HEK293T (cell line): ENCODE data around the gene PITPNM3.

Experiments used
- CTCF ChIA-PET: fragments of 350-600 bp; formaldehyde crosslinking; extraction: SDS; loops from one replicate; lab custom pipeline; 2021; ENCODE audit warnings: antibody characterized with exemption, inconsistent platforms; lab: Yijun Ruan, JAX
- POLR2A ChIA-PET: fragments of 350-600 bp; formaldehyde crosslinking; extraction: SDS; loops from one replicate; lab custom pipeline; 2020; ENCODE audit warnings: antibody characterized with exemption, inconsistent platforms; lab: Yijun Ruan, JAX
- DNase-seq: peaks from one replicate; pipeline ENCODE4 v3.0.0; 2012; ENCODE audit warnings: mixed read lengths; ENCODE audit errors: extremely low spot score
- ARNT ChIP-seq: fragments of 450-650 bp; IDR thresholded peaks from 2 replicates; pipeline ENCODE4 v1.6.1; 2017; ENCODE audit warnings: mild to moderate bottlenecking
- BHLHE40 ChIP-seq: fragments of 450-650 bp; IDR thresholded peaks from 2 replicates; pipeline ENCODE4 v1.6.1; 2016; ENCODE audit warnings: mild to moderate bottlenecking, moderate library complexity, borderline replicate concordance
- CTBP1 ChIP-seq: fragments of 450-650 bp; IDR thresholded peaks from 2 replicates; pipeline ENCODE4 v1.6.1; 2016; ENCODE audit warnings: borderline replicate concordance
- ELF4 ChIP-seq: fragments of 450-650 bp; IDR thresholded peaks from 2 replicates; pipeline ENCODE4 v1.6.1; 2017; ENCODE audit warnings: antibody characterized with exemption
- FOXA1 ChIP-seq: fragments of 450-650 bp; IDR thresholded peaks from 2 replicates; pipeline ENCODE4 v1.6.1; 2016; ENCODE audit warnings: mild to moderate bottlenecking
- FOXK2 ChIP-seq: fragments of 450-650 bp; IDR thresholded peaks from 2 replicates; pipeline ENCODE4 v1.6.1; 2016; ENCODE audit warnings: mild to moderate bottlenecking
- FOXM1 ChIP-seq: fragments of 450-650 bp; IDR thresholded peaks from 2 replicates; pipeline ENCODE4 v1.6.1; 2017; ENCODE audit warnings: mild to moderate bottlenecking, borderline replicate concordance
- HDGF ChIP-seq: fragments of 450-650 bp; IDR thresholded peaks from 2 replicates; pipeline ENCODE4 v1.6.1; 2017; ENCODE audit warnings: antibody characterized with exemption, borderline replicate concordance
- L3MBTL2 ChIP-seq: fragments of 450-650 bp; conservative IDR thresholded peaks from 2 replicates; pipeline ENCODE4 v1.6.1; 2016; ENCODE audit warnings: mild to moderate bottlenecking
- LEF1 ChIP-seq: fragments of 450-650 bp; IDR thresholded peaks from 2 replicates; pipeline ENCODE4 v1.6.1; 2017; ENCODE audit warnings: mild to moderate bottlenecking, borderline replicate concordance
- NFRKB ChIP-seq: fragments of 450-650 bp; IDR thresholded peaks from 2 replicates; pipeline ENCODE4 v1.6.1; 2016; ENCODE audit warnings: mild to moderate bottlenecking, moderate library complexity
- SP1 ChIP-seq: fragments of 450-650 bp; IDR thresholded peaks from 2 replicates; pipeline ENCODE4 v1.6.1; 2017
- SUZ12 ChIP-seq: fragments of 450-650 bp; IDR thresholded peaks from 2 replicates; pipeline ENCODE4 v1.6.1; 2016; ENCODE audit warnings: mild to moderate bottlenecking
- TARDBP ChIP-seq: fragments of 450-650 bp; IDR thresholded peaks from 2 replicates; pipeline ENCODE4 v1.6.1; 2016
- ZNF384 ChIP-seq: fragments of 450-650 bp; IDR thresholded peaks from 2 replicates; pipeline ENCODE4 v1.6.1; 2016
- TF ChIP-seq, protein P1 (sequence below): fragments of 450-650 bp; IDR thresholded peaks from 2 replicates; pipeline ENCODE4 v1.6.1; 2016

Gene PITPNM3

GRCh38 chr17:6496640-6497441, 59.5 kb downstream of the PITPNM3 start:
- DNase-seq = no peak
- no peak for TF ChIP-seq FOXK2
- ChIA-PET POLR2A (no interaction called here), CTCF (no interaction called here)

DNA sequence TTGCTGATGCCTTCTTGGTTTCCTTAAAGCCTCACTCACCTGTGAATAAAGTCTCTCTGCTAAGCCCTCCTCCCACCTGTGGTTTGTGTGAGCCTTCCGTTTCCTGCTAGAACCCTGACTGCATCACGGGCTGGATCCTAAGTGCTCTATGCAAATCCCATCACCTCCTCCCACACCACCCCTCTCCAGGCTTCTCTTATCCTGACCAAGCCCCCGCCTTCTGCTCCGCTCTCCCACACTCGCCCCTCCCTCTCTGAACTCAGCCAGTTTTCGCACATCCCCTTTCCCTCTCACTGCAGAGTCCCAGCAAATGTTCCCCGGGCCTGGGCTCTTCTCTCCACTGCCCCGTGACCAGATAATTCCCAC, 60.3 kb downstream of the PITPNM3 start:
- CTCF ChIA-PET = interaction anchor here (0.8 kb wide), 1 partner anchor 23 kb away, joined by 3 read pairs; no protein-coding TSS in a partner anchor
- no peak for TF ChIP-seq NFRKB
- TF ChIP-seq SP1 = no peak
- TF ChIP-seq FOXA1 = no peak
- no peak for TF ChIP-seq FOXM1
- TF ChIP-seq BHLHE40 = no peak
- no peak for TF ChIP-seq SUZ12
- TF ChIP-seq L3MBTL2 = no peak
- no peak for TF ChIP-seq LEF1
- no peak for TF ChIP-seq ELF4
- no peak for TF ChIP-seq CTBP1
- TF ChIP-seq, protein P1, sequence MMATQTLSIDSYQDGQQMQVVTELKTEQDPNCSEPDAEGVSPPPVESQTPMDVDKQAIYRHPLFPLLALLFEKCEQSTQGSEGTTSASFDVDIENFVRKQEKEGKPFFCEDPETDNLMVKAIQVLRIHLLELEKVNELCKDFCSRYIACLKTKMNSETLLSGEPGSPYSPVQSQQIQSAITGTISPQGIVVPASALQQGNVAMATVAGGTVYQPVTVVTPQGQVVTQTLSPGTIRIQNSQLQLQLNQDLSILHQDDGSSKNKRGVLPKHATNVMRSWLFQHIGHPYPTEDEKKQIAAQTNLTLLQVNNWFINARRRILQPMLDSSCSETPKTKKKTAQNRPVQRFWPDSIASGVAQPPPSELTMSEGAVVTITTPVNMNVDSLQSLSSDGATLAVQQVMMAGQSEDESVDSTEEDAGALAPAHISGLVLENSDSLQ = no peak
- no peak for TF ChIP-seq HDGF
- no peak for TF ChIP-seq ZNF384
- no peak for TF ChIP-seq TARDBP
- no peak for TF ChIP-seq FOXK2
- no peak for TF ChIP-seq ARNT

DNA sequence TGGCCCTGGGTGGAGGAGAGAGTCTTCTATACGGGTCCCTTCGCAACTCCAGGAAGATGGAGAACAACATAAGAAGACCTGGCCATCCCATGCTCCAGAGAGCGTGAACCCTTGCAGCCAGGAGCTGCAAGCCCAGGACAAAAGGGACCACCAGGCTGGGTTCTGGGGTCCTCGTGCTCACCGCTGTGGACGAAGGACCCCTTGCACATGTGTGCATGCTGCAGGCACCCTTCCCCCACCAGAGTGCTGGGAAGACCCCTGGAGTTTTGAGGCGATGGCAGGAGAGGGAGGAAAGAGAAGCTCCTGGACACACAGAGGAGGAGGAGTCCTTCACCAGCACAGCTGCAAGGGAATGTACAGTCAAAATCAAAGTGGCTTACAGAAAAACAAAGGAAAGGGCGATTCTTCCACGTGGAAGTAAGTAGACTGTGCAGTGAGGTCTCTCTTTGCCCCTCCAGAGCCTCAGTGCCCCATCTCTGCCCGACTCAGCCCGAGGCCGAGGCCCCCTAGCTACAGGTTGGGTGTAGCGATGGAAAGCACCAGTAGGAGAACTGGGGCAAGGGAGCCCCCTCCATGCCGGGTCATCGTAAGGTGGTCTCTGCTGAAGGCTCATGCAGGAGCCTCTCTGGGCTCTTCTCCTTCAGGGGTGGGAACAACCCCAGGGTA, 60.8 kb downstream of the PITPNM3 start:
- no peak for DNase-seq
- CTCF ChIA-PET = interaction anchor here (0.8 kb wide), 1 partner anchor 23 kb away, joined by 3 read pairs; no protein-coding TSS in a partner anchor
- TF ChIP-seq BHLHE40 (no peak), ARNT (no peak), NFRKB (no peak), SUZ12 (no peak), TARDBP (no peak), ZNF384 (no peak), LEF1 (no peak), ELF4 (no peak), CTBP1 (no peak), FOXM1 (no peak), SP1 (no peak), FOXA1 (no peak), L3MBTL2 (no peak), HDGF (no peak), FOXK2 (no peak)
- TF ChIP-seq, protein P1 = no peak
- POLR2A ChIA-PET = no interaction called here

More for the DNA sequence above, 60.3 kb downstream of the PITPNM3 start:
- POLR2A ChIA-PET = no interaction called here
- no peak for DNase-seq

DNA sequence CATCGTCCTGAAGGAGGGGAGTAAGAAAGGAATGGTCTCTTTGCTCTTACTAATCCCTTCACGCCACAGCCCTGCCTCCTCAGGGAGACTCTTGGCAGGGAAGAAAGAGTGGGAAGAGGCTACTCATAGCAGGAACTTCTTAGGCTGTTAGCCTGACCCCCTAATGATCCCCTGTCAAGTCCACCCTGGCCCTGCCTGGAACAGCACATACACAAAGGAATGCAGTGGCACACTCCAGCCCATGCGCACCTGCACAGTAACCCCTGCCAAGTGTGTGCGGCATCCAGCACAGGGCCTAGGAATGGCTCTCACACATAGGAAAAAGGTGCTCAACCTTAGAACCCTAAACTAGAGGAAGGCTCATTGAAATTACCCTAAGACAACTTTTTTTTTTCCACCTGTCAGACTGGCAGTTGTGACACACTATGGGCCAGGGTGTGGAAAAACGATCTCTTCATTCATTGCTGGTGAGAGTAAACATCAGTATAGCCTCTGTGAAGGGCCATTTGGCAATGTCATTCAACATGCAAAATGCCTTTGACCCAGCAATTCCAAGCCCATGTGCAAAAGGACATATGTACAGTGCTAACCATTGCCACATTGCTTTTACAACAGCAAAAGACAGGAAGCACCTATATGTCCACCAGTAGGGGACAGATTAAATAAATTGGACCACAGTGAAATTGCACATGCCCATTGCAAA, 62.0 kb downstream of the PITPNM3 start:
- ChIA-PET CTCF (no interaction called here), POLR2A (no interaction called here)
- no peak for DNase-seq
- TF ChIP-seq HDGF (no peak), BHLHE40 (no peak), SUZ12 (no peak), ZNF384 (no peak), TARDBP (no peak), LEF1 (no peak), FOXK2 (no peak), ARNT (no peak), ELF4 (no peak), SP1 (no peak), CTBP1 (no peak), L3MBTL2 (no peak), FOXA1 (no peak), FOXM1 (no peak)
- TF ChIP-seq, protein P1 = no peak

- no peak for DNase-seq
- POLR2A ChIA-PET = no interaction called here
- CTCF ChIA-PET = no interaction called here
- TF ChIP-seq BHLHE40 (no peak), LEF1 (no peak), L3MBTL2 (peak; percentile 28; the same call in 1 of the 2 replicates)
Measured at GRCh38 chr17:6492892-6493674, 63.3 kb downstream of the PITPNM3 start.
